Lung (tissue), 12 donors: ENCODE data around the gene ARHGAP15. TPM values are rescaled to one million over a fixed set of nuclear protein-coding genes. Genes with fewer than 3 reads are reported as not detected.

Experiments used
- ATAC-seq: fragments of 200-7000 bp; cut with Tn5 transposase; one replicate; pipeline ENCODE4 v1.9.1; 2020; ENCODE audit warnings: moderate number of reproducible peaks; ENCODE audit not compliant: insufficient read depth, low FRiP score
- DNase-seq, 3 donors: peaks; one replicate each; pipeline ENCODE4 v3.0.0-alpha.2; 2013 to 2017
- H3K27ac ChIP-seq, 2 donors: one replicate each; pipeline ENCODE4 v1.5.1; 2013; ENCODE audit warnings: mild to moderate bottlenecking in 2 of 2, moderate library complexity in 2 of 2, control low read depth in 1 of 2, inconsistent platforms in 1 of 2, low read depth in 1 of 2, low read length in 1 of 2
- H3K27me3 ChIP-seq, 3 donors: one replicate each; pipeline ENCODE4 v1.5.1; 2013; ENCODE audit warnings: low read length in 2 of 3; ENCODE audit not compliant: control insufficient read depth in 3 of 3, insufficient read depth in 3 of 3
- H3K36me3 ChIP-seq, 4 donors: one replicate each; pipeline ENCODE4 v1.5.1; 2013; ENCODE audit warnings: low read length in 4 of 4, mild to moderate bottlenecking in 1 of 4, moderate library complexity in 1 of 4; ENCODE audit not compliant: control insufficient read depth in 4 of 4, insufficient read depth in 4 of 4
- H3K4me1 ChIP-seq, 5 donors: one replicate each; pipeline ENCODE4 v1.5.1; 2013; ENCODE audit warnings: low read length in 5 of 5, mild to moderate bottlenecking in 2 of 5, moderate library complexity in 1 of 5; ENCODE audit not compliant: control insufficient read depth in 5 of 5, insufficient read depth in 5 of 5
- H3K4me3 ChIP-seq: one replicate; pipeline ENCODE4 v1.5.1; 2013; ENCODE audit warnings: mild to moderate bottlenecking, control low read depth, moderate library complexity
- H3K9ac ChIP-seq, 2 donors: one replicate each; pipeline ENCODE4 v1.5.1; 2013; ENCODE audit warnings: low read length in 2 of 2, control low read depth in 1 of 2; ENCODE audit not compliant: insufficient read depth in 1 of 2
- H3K9me3 ChIP-seq, 4 donors: one replicate each; pipeline ENCODE4 v1.5.1; 2013; ENCODE audit warnings: low read length in 3 of 4, mild to moderate bottlenecking in 1 of 4, moderate library complexity in 1 of 4; ENCODE audit not compliant: control insufficient read depth in 4 of 4, insufficient read depth in 3 of 4
- WGBS, 2 donors: extraction: QIAGEN DNeasy Blood & Tissue Kit; methylation state at CpG; one replicate each; pipeline ENCODE4 v1.1.7; 2013; 5-methylcytosine and 5-hydroxymethylcytosine counted together
- polyA plus RNA-seq, 2 donors: library from polyadenylated mRNA; stranded (reverse); fragments of 200-250 nt; gene quantifications; one replicate each; pipeline ENCODE4 v1.2.1, GENCODE V29; 2013
- total RNA-seq, 2 donors: library from RNA; depleted of rRNA in 1 of 2; stranded (reverse); fragments of >200 nt in 1 of 2; gene quantifications; one replicate each; pipeline ENCODE4 v1.2.1, GENCODE V29; 2014 to 2021
- TF ChIP-seq, protein P1 (sequence below): IDR thresholded peaks from 2 replicates; pipeline ENCODE4 v1.5.1; 2012; ENCODE audit warnings: mild to moderate bottlenecking; ENCODE audit errors: control extremely low read depth, extremely low read depth
- donor health status: control.
- donor health status: control.
- donor health status: Bipolar disorder and iron deficiency.
- donor health status: healthy.
- donor health status: DM: yes; HTN: yes; CAD: no.

The ARHGAP15 gene
- total and polyA plus RNA-seq, 4 donors = 5.9 to 74.3 (median 13.2) TPM

DNA sequence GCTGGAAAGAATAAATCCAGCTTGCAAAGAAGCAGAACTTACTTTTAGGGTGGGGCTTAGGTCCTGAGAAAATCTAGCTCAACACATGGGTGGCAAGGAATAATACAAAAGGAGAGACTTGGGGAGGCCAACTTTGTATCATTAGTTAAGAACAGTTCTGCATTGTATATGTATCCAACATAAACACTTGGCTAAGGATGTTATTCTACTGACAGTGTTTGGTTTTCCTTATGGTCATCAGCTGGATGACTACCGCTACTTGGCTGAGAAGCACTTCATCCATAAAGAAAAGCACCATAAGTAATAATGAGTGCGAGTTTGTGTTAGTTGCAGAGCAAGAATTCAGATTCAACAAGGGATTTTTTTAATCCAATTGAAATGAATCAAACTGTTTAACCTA lies 614.9 kb downstream of the ARHGAP15 start:
- peaks cover 0 to 47% (median 9%) of the 10 kb centered on the region in 5 donors for H3K4me1 ChIP-seq
- H3K9ac ChIP-seq = no peak overlapping the region
- TF ChIP-seq, protein P1, sequence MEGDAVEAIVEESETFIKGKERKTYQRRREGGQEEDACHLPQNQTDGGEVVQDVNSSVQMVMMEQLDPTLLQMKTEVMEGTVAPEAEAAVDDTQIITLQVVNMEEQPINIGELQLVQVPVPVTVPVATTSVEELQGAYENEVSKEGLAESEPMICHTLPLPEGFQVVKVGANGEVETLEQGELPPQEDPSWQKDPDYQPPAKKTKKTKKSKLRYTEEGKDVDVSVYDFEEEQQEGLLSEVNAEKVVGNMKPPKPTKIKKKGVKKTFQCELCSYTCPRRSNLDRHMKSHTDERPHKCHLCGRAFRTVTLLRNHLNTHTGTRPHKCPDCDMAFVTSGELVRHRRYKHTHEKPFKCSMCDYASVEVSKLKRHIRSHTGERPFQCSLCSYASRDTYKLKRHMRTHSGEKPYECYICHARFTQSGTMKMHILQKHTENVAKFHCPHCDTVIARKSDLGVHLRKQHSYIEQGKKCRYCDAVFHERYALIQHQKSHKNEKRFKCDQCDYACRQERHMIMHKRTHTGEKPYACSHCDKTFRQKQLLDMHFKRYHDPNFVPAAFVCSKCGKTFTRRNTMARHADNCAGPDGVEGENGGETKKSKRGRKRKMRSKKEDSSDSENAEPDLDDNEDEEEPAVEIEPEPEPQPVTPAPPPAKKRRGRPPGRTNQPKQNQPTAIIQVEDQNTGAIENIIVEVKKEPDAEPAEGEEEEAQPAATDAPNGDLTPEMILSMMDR = no peak
- no peak overlapping the region for H3K4me3 ChIP-seq
- 90% methylated on average over 2 of the region's 2 CpGs for WGBS, 2 donors
- ATAC-seq (no peak), DNase-seq (peak in 2 of 3 donors; percentile 58 to 63)
- H3K36me3 ChIP-seq = no peaks in the 10 kb centered on the region
- no peaks in the 10 kb centered on the region for H3K27me3 ChIP-seq
- no peaks in the 10 kb centered on the region for H3K9me3 ChIP-seq
- H3K27ac ChIP-seq = no peak overlapping the region

DNA sequence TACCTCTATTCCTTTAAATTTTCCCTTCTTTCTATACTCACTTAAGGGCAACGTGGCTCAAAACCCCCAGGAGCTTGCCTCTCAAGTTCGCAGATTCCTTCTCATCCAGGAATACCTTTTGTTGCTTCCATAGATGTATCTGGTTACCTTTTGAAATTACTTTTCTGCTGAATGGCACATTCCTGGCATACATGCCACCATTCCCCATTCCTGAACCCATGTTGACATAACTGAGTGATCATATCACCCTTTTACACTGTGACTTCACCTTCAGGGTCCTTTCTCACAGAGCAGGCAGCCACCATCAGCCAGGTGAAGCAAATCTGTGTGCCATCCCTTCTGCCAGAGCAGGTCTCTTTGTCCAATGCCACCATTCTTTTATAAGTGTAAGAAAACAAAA lies 615.8 kb downstream of the ARHGAP15 start:
- Histone ChIP-seq H3K4me3 (no peak overlapping the region), H3K36me3 (no peaks in the 10 kb centered on the region), H3K27me3 (no peaks in the 10 kb centered on the region), H3K27ac (no peak overlapping the region), H3K9me3 (no peaks in the 10 kb centered on the region), H3K4me1 (peaks cover 0 to 55% (median 9%) of the 10 kb centered on the region in 5 donors), H3K9ac (no peak overlapping the region)
- TF ChIP-seq, protein P1 = no peak
- ATAC-seq (no peak), DNase-seq (no peak)
- WGBS, 2 donors = 80 to 93% methylated on average over 2 of the region's 2 CpGs

- WGBS, 2 donors = 41 to 67% methylated on average over 1 of the region's 1 CpG
- H3K27me3 ChIP-seq = no peaks in the 10 kb centered on the region
- H3K9me3 ChIP-seq = no peaks in the 10 kb centered on the region
- H3K9ac ChIP-seq = no peak overlapping the region
- TF ChIP-seq, protein P1 = no peak
- DNase-seq (no peak), ATAC-seq (no peak)
- H3K4me1 ChIP-seq = peaks cover 0 to 4% (median 0%) of the 10 kb centered on the region in 5 donors
- no peak overlapping the region for H3K27ac ChIP-seq
- no peaks in the 10 kb centered on the region for H3K36me3 ChIP-seq
- H3K4me3 ChIP-seq = no peak overlapping the region
These were observed 625.5 kb downstream of the ARHGAP15 start for GRCh38 chr2:143754742-143755141.
